PC-3 (cell line): ENCODE measurements around the gene RAP1GAP2. TPM values are rescaled to one million over a fixed set of nuclear protein-coding genes. Genes with fewer than 3 reads are reported as not detected.

Source experiments
- ATAC-seq: fragments of 200-7000 bp; cut with Tn5 transposase; 2 replicates; pipeline ENCODE4 v1.9.1; 2020; ENCODE audit warnings: mild to moderate bottlenecking, moderate library complexity
- BruUV-seq: library from RNA; stranded (reverse); fragments of 400-500 nt; replicated peaks from 2 replicates; lab custom pipeline; 2021; lab: Mats Ljungman, UMichigan
- CTCF ChIA-PET: fragments of 300-600 bp; sonication (Branson Sonifier 250); formaldehyde crosslinking; loops from one replicate; lab custom pipeline; 2022; ENCODE audit warnings: antibody characterized with exemption; lab: Charles Lee
- POLR2A ChIA-PET: fragments of 300-600 bp; sonication (Branson Sonifier 250); formaldehyde crosslinking; loops from one replicate; lab custom pipeline; 2022; ENCODE audit warnings: antibody characterized with exemption; ENCODE audit not compliant: unreplicated experiment; lab: Charles Lee
- DNase-seq: peaks from one replicate; pipeline ENCODE4 v3.0.0-alpha.2; 2015
- H2AFZ ChIP-seq: fragments of 300-600 bp; sonication (generic); 2 replicates; pipeline ENCODE4 v1.6.0; 2016; ENCODE audit warnings: antibody characterized with exemption, low read length
- H3F3A ChIP-seq: fragments of 300-600 bp; sonication (generic); one replicate; pipeline ENCODE4 v1.6.0; 2017; ENCODE audit warnings: antibody characterized with exemption, low read length, control low read depth, mild to moderate bottlenecking; ENCODE audit not compliant: unreplicated experiment
- H3K27ac ChIP-seq: fragments of 300-600 bp; sonication (generic); 2 replicates; pipeline ENCODE4 v1.5.1; 2016; ENCODE audit warnings: mild to moderate bottlenecking, low read length
- H3K27me3 ChIP-seq: fragments of 300-600 bp; sonication (generic); 2 replicates; pipeline ENCODE4 v1.6.1; 2016; ENCODE audit warnings: low read length, mixed read lengths
- H3K36me3 ChIP-seq: fragments of 300-600 bp; sonication (generic); 2 replicates; pipeline ENCODE4 v1.6.1; 2016; ENCODE audit warnings: low read depth, mixed run types, low read length, mixed read lengths
- H3K4me1 ChIP-seq: fragments of 300-600 bp; sonication (generic); 2 replicates; pipeline ENCODE4 v1.5.1; 2016; ENCODE audit warnings: low read length; ENCODE audit not compliant: insufficient read depth
- H3K4me2 ChIP-seq: fragments of 300-600 bp; sonication (generic); 2 replicates; pipeline ENCODE4 v1.6.0; 2016; ENCODE audit warnings: low read length
- H3K4me3 ChIP-seq: fragments of 300-600 bp; sonication (generic); 2 replicates; pipeline ENCODE4 v1.5.1; 2016; ENCODE audit warnings: mild to moderate bottlenecking, low read length, mixed read lengths
- H3K79me2 ChIP-seq: fragments of 300-600 bp; sonication (generic); 2 replicates; pipeline ENCODE4 v1.6.1; 2017; ENCODE audit warnings: low read length, mixed read lengths
- H3K9ac ChIP-seq: fragments of 300-600 bp; sonication (generic); 2 replicates; pipeline ENCODE4 v1.6.0; 2016; ENCODE audit warnings: mild to moderate bottlenecking, low read length
- H3K9me2 ChIP-seq: fragments of 300-600 bp; sonication (generic); replicated peaks from 2 replicates; pipeline ENCODE4 v1.6.1; 2016; ENCODE audit warnings: mixed run types, low read length, mixed read lengths
- H3K9me3 ChIP-seq: fragments of 300-600 bp; sonication (generic); 2 replicates; pipeline ENCODE4 v1.6.1; 2016; ENCODE audit warnings: low read length, mixed read lengths
- H4K20me1 ChIP-seq: fragments of 300-600 bp; sonication (generic); 2 replicates; pipeline ENCODE4 v1.6.1; 2016; ENCODE audit warnings: low read length, mixed read lengths
- EZH2 ChIP-seq: fragments of 300-600 bp; sonication (generic); IDR thresholded peaks from one replicate; pipeline ENCODE4 v1.6.1; 2017; ENCODE audit warnings: antibody characterized with exemption, mild to moderate bottlenecking, low read length; ENCODE audit not compliant: unreplicated experiment
- EZH2phosphoT487 ChIP-seq: fragments of 300-600 bp; sonication (generic); IDR thresholded peaks from 2 replicates; pipeline ENCODE4 v1.6.1; 2018; ENCODE audit warnings: mild to moderate bottlenecking, antibody characterized with exemption, low read length, borderline replicate concordance
- intact Hi-C: fragments of 100-400 bp; cut with micrococcal nuclease; formaldehyde crosslinking; loops from 2 replicates; pipeline ENCODE4 v1.9.0; 2023
- total RNA-seq: library from RNA; depleted of rRNA; stranded (reverse); fragments of >200 nt; gene quantifications from 2 replicates; pipeline ENCODE4 v1.2.3, GENCODE V29; 2014
- TF ChIP-seq, protein P1 (sequence below): fragments of 300-600 bp; sonication (generic); conservative IDR thresholded peaks from 2 replicates; pipeline ENCODE4 v1.5.1; 2017; ENCODE audit warnings: antibody characterized with exemption, low read depth, mild to moderate bottlenecking, low read length

The RAP1GAP2 gene
- total RNA-seq, 1 experiment from 2014 or later: 14.5 TPM

DNA sequence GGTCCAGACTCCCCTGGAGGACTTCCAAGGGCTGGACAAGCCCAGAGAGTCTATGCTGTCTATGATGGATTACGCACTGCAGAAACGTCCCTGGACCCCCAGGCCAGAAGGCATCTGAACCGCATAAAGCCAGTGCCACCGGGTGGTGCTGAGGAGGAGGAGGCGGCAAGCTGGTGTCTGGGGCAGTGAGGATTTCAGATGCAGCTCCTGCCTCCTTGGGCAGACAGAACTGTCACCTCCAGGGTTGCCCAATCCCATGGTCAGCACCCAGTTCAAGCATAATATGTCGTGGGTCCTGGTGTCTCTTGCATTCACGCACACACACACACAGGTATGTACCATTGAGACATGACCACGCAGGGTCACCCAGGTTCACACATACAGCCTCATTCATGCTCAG is 25.6 kb downstream of the RAP1GAP2 start:
- Histone ChIP-seq H3K9ac (no peak overlapping the region), H3K36me3 (no peaks in the 10 kb centered on the region), H3K9me3 (no peaks in the 10 kb centered on the region), H3F3A (no peaks in the 10 kb centered on the region), H4K20me1 (no peaks in the 10 kb centered on the region), H3K4me2 (no peak overlapping the region), H3K4me3 (no peak overlapping the region), H3K27me3 (no peaks in the 10 kb centered on the region), H2AFZ (no peak overlapping the region), H3K27ac (no peak overlapping the region), H3K79me2 (no peaks in the 10 kb centered on the region), H3K4me1 (no peaks in the 10 kb centered on the region), H3K9me2 (no peaks in the 10 kb centered on the region)
- DNase-seq (no peak), ATAC-seq (no peak)
- TF ChIP-seq EZH2phosphoT487 (no peak), EZH2 (no peak)
- TF ChIP-seq, protein P1, sequence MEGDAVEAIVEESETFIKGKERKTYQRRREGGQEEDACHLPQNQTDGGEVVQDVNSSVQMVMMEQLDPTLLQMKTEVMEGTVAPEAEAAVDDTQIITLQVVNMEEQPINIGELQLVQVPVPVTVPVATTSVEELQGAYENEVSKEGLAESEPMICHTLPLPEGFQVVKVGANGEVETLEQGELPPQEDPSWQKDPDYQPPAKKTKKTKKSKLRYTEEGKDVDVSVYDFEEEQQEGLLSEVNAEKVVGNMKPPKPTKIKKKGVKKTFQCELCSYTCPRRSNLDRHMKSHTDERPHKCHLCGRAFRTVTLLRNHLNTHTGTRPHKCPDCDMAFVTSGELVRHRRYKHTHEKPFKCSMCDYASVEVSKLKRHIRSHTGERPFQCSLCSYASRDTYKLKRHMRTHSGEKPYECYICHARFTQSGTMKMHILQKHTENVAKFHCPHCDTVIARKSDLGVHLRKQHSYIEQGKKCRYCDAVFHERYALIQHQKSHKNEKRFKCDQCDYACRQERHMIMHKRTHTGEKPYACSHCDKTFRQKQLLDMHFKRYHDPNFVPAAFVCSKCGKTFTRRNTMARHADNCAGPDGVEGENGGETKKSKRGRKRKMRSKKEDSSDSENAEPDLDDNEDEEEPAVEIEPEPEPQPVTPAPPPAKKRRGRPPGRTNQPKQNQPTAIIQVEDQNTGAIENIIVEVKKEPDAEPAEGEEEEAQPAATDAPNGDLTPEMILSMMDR: no peak
- intact Hi-C loops: no loop called here
- CTCF ChIA-PET: no interaction called here
- BruUV-seq: no TSS peak
- POLR2A ChIA-PET: no interaction called here

DNA sequence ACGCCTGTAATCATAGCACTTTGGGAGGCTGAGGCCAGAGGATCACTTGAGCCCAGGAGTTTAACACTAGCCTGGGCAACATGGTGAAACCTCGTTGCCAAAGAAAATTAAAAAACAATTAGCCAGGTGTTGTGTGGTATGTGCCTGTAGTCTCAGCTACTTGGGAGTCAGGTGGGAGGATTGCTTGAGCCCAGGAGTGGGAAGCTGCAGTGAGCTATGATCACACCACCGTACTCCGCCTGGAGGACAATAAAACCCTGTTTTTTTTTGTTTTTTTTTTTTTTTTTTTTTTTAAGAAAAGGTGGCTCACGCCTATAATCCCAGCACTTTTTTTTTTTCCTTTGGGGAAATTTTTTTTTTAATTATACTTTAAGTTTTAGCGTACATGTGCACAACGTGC is 26.1 kb downstream of the RAP1GAP2 start:
- TF ChIP-seq EZH2 (no peak), EZH2phosphoT487 (no peak)
- TF ChIP-seq, protein P1: no peak
- ATAC-seq: no peak
- POLR2A ChIA-PET: no interaction called here

DNA sequence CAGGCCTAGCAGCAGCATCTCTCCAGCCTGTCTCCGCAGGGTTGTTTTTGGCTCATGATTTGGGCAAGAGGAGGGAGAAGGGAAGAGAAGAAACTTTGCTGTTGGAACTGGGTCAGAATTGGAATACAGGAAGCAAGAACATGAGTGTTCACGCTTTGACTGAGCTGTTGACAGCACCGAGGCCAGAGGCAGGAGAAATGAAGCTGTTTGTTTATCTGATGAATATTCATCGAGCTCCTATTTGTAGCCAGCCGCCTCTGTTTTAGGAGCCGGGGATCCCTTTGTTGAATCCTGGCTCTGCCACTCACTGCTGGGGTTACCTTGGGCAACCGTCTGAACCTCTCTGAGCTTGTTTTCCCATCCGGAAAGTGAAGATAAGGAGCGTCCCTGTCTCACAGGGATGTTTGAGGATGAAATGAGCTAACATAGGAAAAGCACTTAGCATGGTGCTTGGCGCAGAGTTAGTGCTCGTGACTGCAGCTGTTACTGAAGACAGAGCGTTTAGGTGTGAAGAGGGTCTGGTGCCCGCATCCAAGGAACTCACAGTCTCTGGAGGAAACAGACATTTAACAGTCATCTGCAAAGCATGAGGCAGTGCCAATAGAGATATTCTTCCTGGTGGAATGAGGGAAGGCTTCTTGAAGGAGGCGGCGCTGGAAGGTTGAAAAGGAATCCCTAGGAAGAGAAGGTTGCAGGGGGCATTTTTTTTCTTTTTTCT is 29.2 kb downstream of the RAP1GAP2 start:
- Histone ChIP-seq H3K4me1 (no peaks in the 10 kb centered on the region), H3K27ac (no peak overlapping the region), H4K20me1 (no peaks in the 10 kb centered on the region), H3K36me3 (no peaks in the 10 kb centered on the region), H3K4me2 (no peak overlapping the region), H3F3A (no peaks in the 10 kb centered on the region), H3K9ac (no peak overlapping the region), H3K9me2 (no peaks in the 10 kb centered on the region), H3K4me3 (no peak overlapping the region), H2AFZ (no peak overlapping the region), H3K27me3 (no peaks in the 10 kb centered on the region), H3K79me2 (no peaks in the 10 kb centered on the region), H3K9me3 (no peaks in the 10 kb centered on the region)
- ATAC-seq (no peak), DNase-seq (no peak)
- BruUV-seq: no TSS peak
- CTCF ChIA-PET: no interaction called here
- intact Hi-C loops: no loop called here
- TF ChIP-seq EZH2 (no peak), EZH2phosphoT487 (no peak)
- TF ChIP-seq, protein P1: no peak
- POLR2A ChIA-PET: no interaction called here

More for the DNA sequence above, 26.1 kb downstream of the RAP1GAP2 start:
- H3K4me2 ChIP-seq: no peak overlapping the region
- no peak overlapping the region for H3K27ac ChIP-seq
- no peaks in the 10 kb centered on the region for H3K27me3 ChIP-seq
- no peaks in the 10 kb centered on the region for H3F3A ChIP-seq
- H3K4me3 ChIP-seq: no peak overlapping the region
- H4K20me1 ChIP-seq: no peaks in the 10 kb centered on the region
- H3K79me2 ChIP-seq: no peaks in the 10 kb centered on the region
- no peak overlapping the region for H3K9ac ChIP-seq
- H3K36me3 ChIP-seq: no peaks in the 10 kb centered on the region
- intact Hi-C loops: no loop called here
- CTCF ChIA-PET: no interaction called here
- H3K9me3 ChIP-seq: no peaks in the 10 kb centered on the region
- DNase-seq: no peak
- no peak overlapping the region for H2AFZ ChIP-seq
- no TSS peak for BruUV-seq
- no peaks in the 10 kb centered on the region for H3K4me1 ChIP-seq
- no peaks in the 10 kb centered on the region for H3K9me2 ChIP-seq
